ENCODE measurements around the gene SYT7. TPM values are rescaled to one million over a fixed set of nuclear protein-coding genes. Genes with fewer than 3 reads are reported as not detected.
"Not testable (repeated sequence)": the region's sequence is repeated elsewhere in the genome, so short reads cannot be mapped to it uniquely, and the experiment has no call there.

The SYT7 gene
- total RNA-seq, 1 donor from 2014 or later = 4.8 TPM

GRCh38 chr11:61617515-61617914, 36.6 kb upstream of the SYT7 start:
- H3K27ac ChIP-seq = no peak overlapping the region
- ATAC-seq (no peak), DNase-seq (no peak)
- intact Hi-C loops (cut with DNase I) = no loop called here
- TF ChIP-seq CTCF (IDR thresholded peaks at IDR 0.05) = no peak
- no peaks in the 10 kb centered on the region for H3K4me1 ChIP-seq
- H3K36me3 ChIP-seq = no peaks in the 10 kb centered on the region
- H3K4me3 ChIP-seq = no peak overlapping the region
- H3K9me3 ChIP-seq = no peaks in the 10 kb centered on the region
- peaks cover 9% of the 10 kb centered on the region for H3K27me3 ChIP-seq

GRCh38 chr11:61616434-61616833, 35.6 kb upstream of the SYT7 start:
- H3K4me3 ChIP-seq = no peak overlapping the region
- no peaks in the 10 kb centered on the region for H3K4me1 ChIP-seq
- ATAC-seq = no peak
- no peaks in the 10 kb centered on the region for H3K36me3 ChIP-seq
- DNase-seq = no peak
- H3K27me3 ChIP-seq = peaks cover 9% of the 10 kb centered on the region
- H3K27ac ChIP-seq = no peak overlapping the region
- intact Hi-C loops (cut with DNase I) = no loop called here
- no peak for TF ChIP-seq CTCF (IDR thresholded peaks at IDR 0.05)
- no peaks in the 10 kb centered on the region for H3K9me3 ChIP-seq

- intact Hi-C loops (cut with DNase I); H3K9me3 ChIP-seq; ATAC-seq; H3K4me3 ChIP-seq; DNase-seq; H3K27me3 ChIP-seq; H3K27ac ChIP-seq; H3K4me1 ChIP-seq; H3K36me3 ChIP-seq: not testable (repeated sequence)
Observed at GRCh38 chr11:61614782-61615181, 33.9 kb upstream of the SYT7 start.

GRCh38 chr11:61613870-61614269, 33.0 kb upstream of the SYT7 start:
- H3K27ac ChIP-seq = no peak overlapping the region
- H3K9me3 ChIP-seq = no peaks in the 10 kb centered on the region
- DNase-seq = no peak
- H3K36me3 ChIP-seq = no peaks in the 10 kb centered on the region
- H3K27me3 ChIP-seq = peaks cover 10% of the 10 kb centered on the region
- intact Hi-C loops (cut with DNase I) = no loop called here
- no peak overlapping the region for H3K4me3 ChIP-seq
- H3K4me1 ChIP-seq = no peaks in the 10 kb centered on the region
- ATAC-seq = no peak
- no peak for TF ChIP-seq CTCF (IDR thresholded peaks at IDR 0.05)

- DNase-seq (no peak), ATAC-seq (no peak)
- no peaks in the 10 kb centered on the region for H3K4me1 ChIP-seq
- H3K36me3 ChIP-seq = no peaks in the 10 kb centered on the region
- intact Hi-C loops (cut with DNase I) = no loop called here
- peaks cover 14% of the 10 kb centered on the region for H3K27me3 ChIP-seq
- H3K4me3 ChIP-seq = no peak overlapping the region
- no peak overlapping the region for H3K27ac ChIP-seq
- no peaks in the 10 kb centered on the region for H3K9me3 ChIP-seq
- TF ChIP-seq CTCF (IDR thresholded peaks at IDR 0.05) = no peak
Observed at GRCh38 chr11:61613051-61613450, 32.2 kb upstream of the SYT7 start.

GRCh38 chr11:61611309-61611708, 30.4 kb upstream of the SYT7 start:
- DNase-seq (no peak), ATAC-seq (no peak)
- Histone ChIP-seq H3K4me3 (no peak overlapping the region), H3K9me3 (no peaks in the 10 kb centered on the region), H3K4me1 (no peaks in the 10 kb centered on the region), H3K27me3 (peaks cover 14% of the 10 kb centered on the region), H3K36me3 (no peaks in the 10 kb centered on the region), H3K27ac (no peak overlapping the region)
- intact Hi-C loops (cut with DNase I) = no loop called here
- TF ChIP-seq CTCF (IDR thresholded peaks at IDR 0.05) = no peak
